HEK293 (cell line): ENCODE measurements around the gene GRIA1.

ENCODE experiments used
- CTCF ChIA-PET: fragments of 350-600 bp; formaldehyde crosslinking; extraction: SDS; loops from one replicate; lab custom pipeline; 2021; ENCODE audit warnings: antibody characterized with exemption; lab: Yijun Ruan, JAX
- POLR2A ChIA-PET: fragments of 300-600 bp; formaldehyde crosslinking; extraction: SDS; loops from one replicate; lab custom pipeline; 2020; ENCODE audit warnings: antibody characterized with exemption, inconsistent platforms; lab: Yijun Ruan, JAX
- H3K27ac ChIP-seq: fragments of 200-500 bp; sonication (Bioruptor generic); 2 replicates; pipeline ENCODE4 v1.5.1; 2014; ENCODE audit warnings: low read depth, low read length, control low read depth, inconsistent platforms; ENCODE audit errors: extremely low read depth
- H3K36me3 ChIP-seq, 2 experiments: fragments of 200-500 bp in 1 of 2; sonication (Bioruptor generic) in 1 of 2; 1 replicate in 1 of 2; 2 replicates in 1 of 2; pipeline ENCODE4 v1.5.1; 2014 to 2017; ENCODE audit warnings: inconsistent platforms in 2 of 2, low read length in 2 of 2; ENCODE audit not compliant: control insufficient read depth in 2 of 2, insufficient read depth in 1 of 2
- H3K4me1 ChIP-seq: fragments of 200-500 bp; sonication (Bioruptor generic); 2 replicates; pipeline ENCODE4 v1.5.1; 2014; ENCODE audit warnings: mild to moderate bottlenecking, low read length, inconsistent platforms; ENCODE audit not compliant: control insufficient read depth, insufficient read depth
- H3K4me3 ChIP-seq: 2 replicates; pipeline ENCODE4 v1.5.1; 2011; ENCODE audit warnings: low read depth, mild to moderate bottlenecking, control low read depth, low read length, moderate library complexity
- H3K9me3 ChIP-seq: fragments of 200-500 bp; sonication (Bioruptor generic); 2 replicates; pipeline ENCODE4 v1.5.1; 2014; ENCODE audit warnings: low read depth, low read length, inconsistent platforms; ENCODE audit not compliant: control insufficient read depth, insufficient read depth
- BCL11A ChIP-seq: fragments of 450-650 bp; formaldehyde crosslinking; IDR thresholded peaks from 2 replicates; pipeline ENCODE4 v1.5.1; 2016; ENCODE audit warnings: low read depth, missing biosample characterization, missing genetic modification characterization
- HOXA7 ChIP-seq: sonication (generic); formaldehyde crosslinking; IDR thresholded peaks from 2 replicates; pipeline ENCODE4 v1.8.1; 2022; ENCODE audit warnings: missing genetic modification reagents, borderline replicate concordance
- HOXC10 ChIP-seq: sonication (generic); formaldehyde crosslinking; IDR thresholded peaks from 2 replicates; pipeline ENCODE4 v1.8.1; 2023; ENCODE audit warnings: mild to moderate bottlenecking, missing genetic modification reagents
- KLF8 ChIP-seq: fragments of 450-650 bp; formaldehyde crosslinking; IDR thresholded peaks from 2 replicates; pipeline ENCODE4 v1.5.1; 2016; ENCODE audit warnings: missing biosample characterization, missing genetic modification characterization
- RBAK ChIP-seq: fragments of 450-650 bp; formaldehyde crosslinking; IDR thresholded peaks from 2 replicates; pipeline ENCODE4 v1.5.1; 2016; ENCODE audit warnings: missing biosample characterization, missing genetic modification characterization
- SP2 ChIP-seq: fragments of 450-650 bp; formaldehyde crosslinking; IDR thresholded peaks from 2 replicates; pipeline ENCODE4 v1.5.1; 2016; ENCODE audit warnings: missing biosample characterization, missing genetic modification characterization
- ZBTB7A ChIP-seq: fragments of 450-650 bp; formaldehyde crosslinking; IDR thresholded peaks from 2 replicates; pipeline ENCODE4 v1.5.1; 2016; ENCODE audit warnings: low read depth, missing biosample characterization, missing genetic modification characterization
- ZFHX2 ChIP-seq: fragments of 450-650 bp; formaldehyde crosslinking; conservative IDR thresholded peaks from 2 replicates; pipeline ENCODE4 v1.5.1; 2016; ENCODE audit warnings: missing biosample characterization, missing genetic modification characterization
- ZFP69B ChIP-seq: fragments of 450-650 bp; formaldehyde crosslinking; IDR thresholded peaks from 2 replicates; pipeline ENCODE4 v1.5.1; 2016; ENCODE audit warnings: missing biosample characterization, missing genetic modification characterization
- ZNF132 ChIP-seq: fragments of 450-650 bp; formaldehyde crosslinking; IDR thresholded peaks from 2 replicates; pipeline ENCODE4 v1.5.1; 2017; ENCODE audit warnings: missing biosample characterization, missing genetic modification characterization, borderline replicate concordance
- ZNF133 ChIP-seq: fragments of 450-650 bp; formaldehyde crosslinking; IDR thresholded peaks from 2 replicates; pipeline ENCODE4 v1.5.1; 2016; ENCODE audit warnings: missing biosample characterization, missing genetic modification characterization
- ZNF169 ChIP-seq: fragments of 450-650 bp; formaldehyde crosslinking; IDR thresholded peaks from 2 replicates; pipeline ENCODE4 v1.5.1; 2016; ENCODE audit warnings: missing biosample characterization, missing genetic modification characterization
- ZNF223 ChIP-seq: fragments of 450-650 bp; formaldehyde crosslinking; IDR thresholded peaks from 2 replicates; pipeline ENCODE4 v1.5.1; 2016; ENCODE audit warnings: missing biosample characterization, missing genetic modification characterization
- ZNF302 ChIP-seq: fragments of 450-650 bp; formaldehyde crosslinking; IDR thresholded peaks from 2 replicates; pipeline ENCODE4 v1.5.1; 2016; ENCODE audit warnings: missing biosample characterization, missing genetic modification characterization, low read depth
- ZNF335 ChIP-seq: fragments of 450-650 bp; formaldehyde crosslinking; conservative IDR thresholded peaks from 2 replicates; pipeline ENCODE4 v1.5.1; 2016; ENCODE audit warnings: missing biosample characterization, missing genetic modification characterization
- ZNF366 ChIP-seq: fragments of 450-650 bp; formaldehyde crosslinking; conservative IDR thresholded peaks from 2 replicates; pipeline ENCODE4 v1.5.1; 2016; ENCODE audit warnings: missing biosample characterization, missing genetic modification characterization
- ZNF391 ChIP-seq: fragments of 450-650 bp; formaldehyde crosslinking; IDR thresholded peaks from 2 replicates; pipeline ENCODE4 v1.5.1; 2016; ENCODE audit warnings: low read depth, missing biosample characterization, missing genetic modification characterization, borderline replicate concordance
- ZNF416 ChIP-seq: fragments of 450-650 bp; formaldehyde crosslinking; IDR thresholded peaks from 2 replicates; pipeline ENCODE4 v1.5.1; 2016; ENCODE audit warnings: missing biosample characterization, missing genetic modification characterization
- ZNF433 ChIP-seq: fragments of 450-650 bp; formaldehyde crosslinking; IDR thresholded peaks from 2 replicates; pipeline ENCODE4 v1.5.1; 2016; ENCODE audit warnings: missing biosample characterization, missing genetic modification characterization, low read depth
- ZNF514 ChIP-seq: fragments of 450-650 bp; formaldehyde crosslinking; IDR thresholded peaks from 2 replicates; pipeline ENCODE4 v1.5.1; 2016; ENCODE audit warnings: missing biosample characterization, missing genetic modification characterization
- ZNF560 ChIP-seq: fragments of 450-650 bp; formaldehyde crosslinking; IDR thresholded peaks from 2 replicates; pipeline ENCODE4 v1.5.1; 2017; ENCODE audit warnings: missing biosample characterization, missing genetic modification characterization, borderline replicate concordance
- ZNF747 ChIP-seq: fragments of 450-650 bp; formaldehyde crosslinking; IDR thresholded peaks from 2 replicates; pipeline ENCODE4 v1.5.1; 2016; ENCODE audit warnings: missing biosample characterization, missing genetic modification characterization
- ZNF768 ChIP-seq: fragments of 450-650 bp; formaldehyde crosslinking; IDR thresholded peaks from 2 replicates; pipeline ENCODE4 v1.5.1; 2018; ENCODE audit warnings: missing biosample characterization, mild to moderate bottlenecking, missing genetic modification characterization
- ZNF776 ChIP-seq: fragments of 450-650 bp; formaldehyde crosslinking; IDR thresholded peaks from 2 replicates; pipeline ENCODE4 v1.5.0; 2017; ENCODE audit warnings: missing biosample characterization, missing genetic modification characterization, borderline replicate concordance
- ZNF792 ChIP-seq: fragments of 450-650 bp; formaldehyde crosslinking; IDR thresholded peaks from 2 replicates; pipeline ENCODE4 v1.5.1; 2016; ENCODE audit warnings: missing biosample characterization, missing genetic modification characterization
- TF ChIP-seq, protein P1 (sequence below): fragments of 450-650 bp; formaldehyde crosslinking; IDR thresholded peaks from 2 replicates; pipeline ENCODE4 v1.5.1; 2017; ENCODE audit warnings: missing biosample characterization, missing genetic modification characterization
- TF ChIP-seq, protein P2 (sequence below): fragments of 450-650 bp; formaldehyde crosslinking; IDR thresholded peaks from 2 replicates; pipeline ENCODE4 v1.5.1; 2016; ENCODE audit warnings: missing biosample characterization, missing genetic modification characterization
- TF ChIP-seq, protein P3 (sequence below): fragments of 450-650 bp; formaldehyde crosslinking; IDR thresholded peaks from 2 replicates; pipeline ENCODE4 v1.5.1; 2016; ENCODE audit warnings: missing biosample characterization, missing genetic modification characterization, low read depth
- TF ChIP-seq, protein P4 (sequence below): fragments of 450-650 bp; IDR thresholded peaks from 2 replicates; pipeline ENCODE4 v1.5.1; 2018; ENCODE audit warnings: missing biosample characterization, mild to moderate bottlenecking, missing genetic modification characterization
- TF ChIP-seq, protein P5 (sequence below): fragments of 450-650 bp; formaldehyde crosslinking; IDR thresholded peaks from 2 replicates; pipeline ENCODE4 v1.5.1; 2017; ENCODE audit warnings: missing biosample characterization, missing genetic modification characterization

The GRIA1 gene

DNA sequence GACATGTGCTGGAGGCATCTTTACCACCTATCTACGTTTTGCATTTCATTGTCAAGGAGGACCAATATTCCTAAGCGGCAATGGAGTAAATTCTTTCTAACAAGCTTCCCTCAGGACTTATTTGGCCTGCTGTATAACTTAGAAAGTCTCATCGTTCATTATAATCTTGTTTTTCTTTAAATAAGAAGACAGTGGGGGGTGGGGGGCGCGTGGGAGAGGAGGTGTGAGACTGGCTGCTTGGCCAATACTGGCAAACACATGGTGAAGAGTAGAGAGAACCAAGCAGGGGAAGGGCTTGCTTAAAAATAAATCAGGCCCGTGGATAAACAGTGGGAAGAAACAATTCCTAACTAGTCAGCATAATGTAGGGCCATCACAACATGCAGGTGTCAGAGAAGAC lies 217.2 kb downstream of the GRIA1 start:
- CTCF ChIA-PET, result no interaction called here
- POLR2A ChIA-PET, result no interaction called here
- H3K36me3 ChIP-seq, result no peaks in the 10 kb centered on the region
- no peak overlapping the region for H3K4me3 ChIP-seq
- H3K27ac ChIP-seq, result no peak overlapping the region
- TF ChIP-seq ZBTB7A (no peak), ZNF169 (no peak), ZNF391 (tag by site-specific recombination) (no peak), SP2 (tag by site-specific recombination) (no peak), ZFHX2 (no peak), ZNF335 (tag by site-specific recombination) (no peak), KLF8 (tag by site-specific recombination) (no peak), ZNF133 (tag by site-specific recombination) (no peak), ZNF132 (tag by site-specific recombination) (no peak), ZNF416 (no peak), HOXA7 (CRISPR knock-in tag) (no peak), ZNF768 (no peak)
- TF ChIP-seq, protein P1, sequence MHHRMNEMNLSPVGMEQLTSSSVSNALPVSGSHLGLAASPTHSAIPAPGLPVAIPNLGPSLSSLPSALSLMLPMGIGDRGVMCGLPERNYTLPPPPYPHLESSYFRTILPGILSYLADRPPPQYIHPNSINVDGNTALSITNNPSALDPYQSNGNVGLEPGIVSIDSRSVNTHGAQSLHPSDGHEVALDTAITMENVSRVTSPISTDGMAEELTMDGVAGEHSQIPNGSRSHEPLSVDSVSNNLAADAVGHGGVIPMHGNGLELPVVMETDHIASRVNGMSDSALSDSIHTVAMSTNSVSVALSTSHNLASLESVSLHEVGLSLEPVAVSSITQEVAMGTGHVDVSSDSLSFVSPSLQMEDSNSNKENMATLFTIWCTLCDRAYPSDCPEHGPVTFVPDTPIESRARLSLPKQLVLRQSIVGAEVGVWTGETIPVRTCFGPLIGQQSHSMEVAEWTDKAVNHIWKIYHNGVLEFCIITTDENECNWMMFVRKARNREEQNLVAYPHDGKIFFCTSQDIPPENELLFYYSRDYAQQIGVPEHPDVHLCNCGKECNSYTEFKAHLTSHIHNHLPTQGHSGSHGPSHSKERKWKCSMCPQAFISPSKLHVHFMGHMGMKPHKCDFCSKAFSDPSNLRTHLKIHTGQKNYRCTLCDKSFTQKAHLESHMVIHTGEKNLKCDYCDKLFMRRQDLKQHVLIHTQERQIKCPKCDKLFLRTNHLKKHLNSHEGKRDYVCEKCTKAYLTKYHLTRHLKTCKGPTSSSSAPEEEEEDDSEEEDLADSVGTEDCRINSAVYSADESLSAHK (tag by site-specific recombination), result no peak
- TF ChIP-seq, protein P2, sequence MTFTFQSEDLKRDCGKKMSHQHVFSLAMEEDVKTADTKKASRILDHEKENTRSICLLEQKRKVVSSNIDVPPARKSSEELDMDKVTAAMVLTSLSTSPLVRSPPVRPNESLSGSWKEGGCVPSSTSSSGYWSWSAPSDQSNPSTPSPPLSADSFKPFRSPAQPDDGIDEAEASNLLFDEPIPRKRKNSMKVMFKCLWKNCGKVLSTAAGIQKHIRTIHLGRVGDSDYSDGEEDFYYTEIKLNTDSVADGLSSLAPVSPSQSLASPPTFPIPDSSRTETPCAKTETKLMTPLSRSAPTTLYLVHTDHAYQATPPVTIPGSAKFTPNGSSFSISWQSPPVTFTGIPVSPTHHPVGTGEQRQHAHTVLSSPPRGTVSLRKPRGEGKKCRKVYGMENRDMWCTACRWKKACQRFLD (tag by site-specific recombination), result no peak
- H3K4me1 ChIP-seq, result no peaks in the 10 kb centered on the region
- H3K9me3 ChIP-seq, result no peaks in the 10 kb centered on the region

DNA sequence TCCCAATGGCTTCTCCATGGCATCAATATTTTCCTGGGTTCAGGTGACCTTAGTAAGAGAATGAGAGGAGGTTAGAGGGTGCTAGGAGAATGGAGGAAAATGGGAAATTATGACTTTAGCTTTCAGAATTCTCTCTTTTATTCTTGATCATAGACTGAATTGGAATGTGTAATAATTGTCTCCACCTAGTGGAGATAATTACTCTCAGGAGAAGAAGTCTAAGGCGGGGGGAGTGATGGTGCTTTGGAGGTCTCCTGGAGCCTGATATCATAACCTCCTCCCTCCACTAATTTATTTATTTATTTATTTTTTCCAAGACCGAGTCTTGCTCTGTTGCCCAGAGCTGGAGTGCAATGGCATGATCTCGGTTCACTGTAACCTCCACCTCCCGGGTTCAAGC lies 221.3 kb downstream of the GRIA1 start:
- CTCF ChIA-PET, result interaction anchor here (0.6 to 1.4 kb wide), 3 partner anchors 13 to 214 kb away, joined by 3 to 6 read pairs (median 3); no protein-coding TSS in a partner anchor
- Histone ChIP-seq H3K36me3 (no peaks in the 10 kb centered on the region), H3K27ac (no peak overlapping the region), H3K4me3 (no peak overlapping the region), H3K4me1 (no peaks in the 10 kb centered on the region), H3K9me3 (no peaks in the 10 kb centered on the region)
- POLR2A ChIA-PET, result no interaction called here
- TF ChIP-seq ZNF560 (tag by site-specific recombination) (no peak), ZNF747 (tag by site-specific recombination) (no peak), ZNF776 (no peak), ZNF223 (tag by site-specific recombination) (no peak), ZNF302 (tag by site-specific recombination) (no peak), BCL11A (no peak), ZNF792 (tag by site-specific recombination) (no peak), HOXC10 (no peak), ZFP69B (tag by site-specific recombination) (no peak), ZNF366 (tag by site-specific recombination) (no peak), ZNF514 (tag by site-specific recombination) (no peak), RBAK (tag by site-specific recombination) (no peak), ZNF433 (tag by site-specific recombination) (no peak), ZNF169 (no peak)
- TF ChIP-seq, protein P3, sequence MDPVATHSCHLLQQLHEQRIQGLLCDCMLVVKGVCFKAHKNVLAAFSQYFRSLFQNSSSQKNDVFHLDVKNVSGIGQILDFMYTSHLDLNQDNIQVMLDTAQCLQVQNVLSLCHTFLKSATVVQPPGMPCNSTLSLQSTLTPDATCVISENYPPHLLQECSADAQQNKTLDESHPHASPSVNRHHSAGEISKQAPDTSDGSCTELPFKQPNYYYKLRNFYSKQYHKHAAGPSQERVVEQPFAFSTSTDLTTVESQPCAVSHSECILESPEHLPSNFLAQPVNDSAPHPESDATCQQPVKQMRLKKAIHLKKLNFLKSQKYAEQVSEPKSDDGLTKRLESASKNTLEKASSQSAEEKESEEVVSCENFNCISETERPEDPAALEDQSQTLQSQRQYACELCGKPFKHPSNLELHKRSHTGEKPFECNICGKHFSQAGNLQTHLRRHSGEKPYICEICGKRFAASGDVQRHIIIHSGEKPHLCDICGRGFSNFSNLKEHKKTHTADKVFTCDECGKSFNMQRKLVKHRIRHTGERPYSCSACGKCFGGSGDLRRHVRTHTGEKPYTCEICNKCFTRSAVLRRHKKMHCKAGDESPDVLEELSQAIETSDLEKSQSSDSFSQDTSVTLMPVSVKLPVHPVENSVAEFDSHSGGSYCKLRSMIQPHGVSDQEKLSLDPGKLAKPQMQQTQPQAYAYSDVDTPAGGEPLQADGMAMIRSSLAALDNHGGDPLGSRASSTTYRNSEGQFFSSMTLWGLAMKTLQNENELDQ (tag by site-specific recombination), result no peak
- TF ChIP-seq, protein P4, sequence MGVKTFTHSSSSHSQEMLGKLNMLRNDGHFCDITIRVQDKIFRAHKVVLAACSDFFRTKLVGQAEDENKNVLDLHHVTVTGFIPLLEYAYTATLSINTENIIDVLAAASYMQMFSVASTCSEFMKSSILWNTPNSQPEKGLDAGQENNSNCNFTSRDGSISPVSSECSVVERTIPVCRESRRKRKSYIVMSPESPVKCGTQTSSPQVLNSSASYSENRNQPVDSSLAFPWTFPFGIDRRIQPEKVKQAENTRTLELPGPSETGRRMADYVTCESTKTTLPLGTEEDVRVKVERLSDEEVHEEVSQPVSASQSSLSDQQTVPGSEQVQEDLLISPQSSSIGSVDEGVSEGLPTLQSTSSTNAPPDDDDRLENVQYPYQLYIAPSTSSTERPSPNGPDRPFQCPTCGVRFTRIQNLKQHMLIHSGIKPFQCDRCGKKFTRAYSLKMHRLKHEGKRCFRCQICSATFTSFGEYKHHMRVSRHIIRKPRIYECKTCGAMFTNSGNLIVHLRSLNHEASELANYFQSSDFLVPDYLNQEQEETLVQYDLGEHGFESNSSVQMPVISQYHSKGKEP, result no peak
- TF ChIP-seq, protein P5, sequence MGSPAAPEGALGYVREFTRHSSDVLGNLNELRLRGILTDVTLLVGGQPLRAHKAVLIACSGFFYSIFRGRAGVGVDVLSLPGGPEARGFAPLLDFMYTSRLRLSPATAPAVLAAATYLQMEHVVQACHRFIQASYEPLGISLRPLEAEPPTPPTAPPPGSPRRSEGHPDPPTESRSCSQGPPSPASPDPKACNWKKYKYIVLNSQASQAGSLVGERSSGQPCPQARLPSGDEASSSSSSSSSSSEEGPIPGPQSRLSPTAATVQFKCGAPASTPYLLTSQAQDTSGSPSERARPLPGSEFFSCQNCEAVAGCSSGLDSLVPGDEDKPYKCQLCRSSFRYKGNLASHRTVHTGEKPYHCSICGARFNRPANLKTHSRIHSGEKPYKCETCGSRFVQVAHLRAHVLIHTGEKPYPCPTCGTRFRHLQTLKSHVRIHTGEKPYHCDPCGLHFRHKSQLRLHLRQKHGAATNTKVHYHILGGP (tag by site-specific recombination), result no peak
